Measurements from ENCODE around the gene F2R.
"Not testable (repeated sequence)": the region's sequence is repeated elsewhere in the genome, so short reads cannot be mapped to it uniquely, and the experiment has no call there.

F2R gene

GRCh38 chr5:76715736-76716455 lies at the start of gene F2R:
Gene F2R (plus strand): TSS chr5:76716126. CDS start chr5:76716308, 182 bp downstream.
- peak; percentile 54 for DNase-seq

GRCh38 chr5:76667495-76667894 lies 48.4 kb upstream of the F2R start:
- no peak for DNase-seq

- no peak for DNase-seq
Observed at GRCh38 chr5:76669245-76669644, 46.7 kb upstream of the F2R start.

- DNase-seq = no peak
Observed at GRCh38 chr5:76670508-76670907, 45.4 kb upstream of the F2R start.

- DNase-seq = no peak
Observed at GRCh38 chr5:76672242-76672641, 43.7 kb upstream of the F2R start.

GRCh38 chr5:76673125-76673524 lies 42.8 kb upstream of the F2R start:
- no peak for DNase-seq

GRCh38 chr5:76674330-76675066 lies 41.4 kb upstream of the F2R start:
- no peak for DNase-seq

GRCh38 chr5:76675364-76675763 lies 40.6 kb upstream of the F2R start:
- DNase-seq = no peak

GRCh38 chr5:76677849-76678472 lies 38.0 kb upstream of the F2R start:
- no peak for DNase-seq

- no peak for DNase-seq
Observed at GRCh38 chr5:76679231-76679630, 36.7 kb upstream of the F2R start.

- DNase-seq = not testable (repeated sequence)
Observed at GRCh38 chr5:76680826-76681225, 35.1 kb upstream of the F2R start.

GRCh38 chr5:76681287-76681686 lies 34.6 kb upstream of the F2R start:
- no peak for DNase-seq

- DNase-seq = no peak
Observed at GRCh38 chr5:76682387-76682786, 33.5 kb upstream of the F2R start.

GRCh38 chr5:76683816-76684731 lies 31.9 kb upstream of the F2R start:
- DNase-seq = no peak

- no peak for DNase-seq
Observed at GRCh38 chr5:76684756-76685519, 31.0 kb upstream of the F2R start.

- no peak for DNase-seq
Observed at GRCh38 chr5:76685704-76686103, 30.2 kb upstream of the F2R start.

GRCh38 chr5:76688212-76688611 lies 27.7 kb upstream of the F2R start:
- no peak for DNase-seq

GRCh38 chr5:76688836-76689235 lies 27.1 kb upstream of the F2R start:
- no peak for DNase-seq

- no peak for DNase-seq
Observed at GRCh38 chr5:76689321-76690036, 26.4 kb upstream of the F2R start.

GRCh38 chr5:76690037-76690679 lies 25.8 kb upstream of the F2R start:
- no peak for DNase-seq

Data from NCI-H748 treated with DMSO at 0.1 percent for 48 hours (cell line).